GM23338 (cell line): Measurements from ENCODE around the gene SHISA7. TPM values are rescaled to one million over a fixed set of nuclear protein-coding genes. Genes with fewer than 3 reads are reported as not detected.

Experiments used
- ATAC-seq: fragments of 200-7000 bp; cut with Tn5 transposase; 3 replicates; pipeline ENCODE4 v1.9.1; 2020
- DNase-seq: peaks from one replicate; pipeline ENCODE4 v3.0.0-alpha.2; 2015; ENCODE audit warnings: low spot score
- H2AFZ ChIP-seq: fragments of 200-600 bp; sonication (generic); 2 replicates; pipeline ENCODE4 v1.8.0; 2016; ENCODE audit warnings: antibody characterized with exemption, mild to moderate bottlenecking, moderate library complexity
- H3F3A ChIP-seq: fragments of 200-600 bp; sonication (generic); replicated peaks from 2 replicates; pipeline ENCODE4 v1.8.0; 2017; ENCODE audit warnings: antibody characterized with exemption, mixed run types, low read depth
- H3K27ac ChIP-seq: fragments of 200-600 bp; sonication (generic); 2 replicates; pipeline ENCODE4 v1.6.1; 2016; ENCODE audit warnings: low read depth
- H3K27me3 ChIP-seq: fragments of 200-600 bp; sonication (generic); 2 replicates; pipeline ENCODE4 v1.8.0; 2016; ENCODE audit warnings: mild to moderate bottlenecking, mixed run types, moderate library complexity; ENCODE audit not compliant: insufficient read depth
- H3K36me3 ChIP-seq: fragments of 200-600 bp; sonication (generic); 2 replicates; pipeline ENCODE4 v1.8.0; 2016; ENCODE audit warnings: mild to moderate bottlenecking; ENCODE audit not compliant: insufficient read depth
- H3K4me1 ChIP-seq: fragments of 200-600 bp; sonication (generic); 2 replicates; pipeline ENCODE4 v1.8.0; 2016; ENCODE audit warnings: mild to moderate bottlenecking, moderate library complexity; ENCODE audit not compliant: insufficient read depth
- H3K4me2 ChIP-seq: fragments of 200-600 bp; sonication (generic); 2 replicates; pipeline ENCODE4 v1.7.1; 2017; ENCODE audit warnings: mixed run types
- H3K4me3 ChIP-seq: fragments of 200-600 bp; sonication (generic); 2 replicates; pipeline ENCODE4 v1.6.1; 2016; ENCODE audit warnings: mixed run types
- H3K79me2 ChIP-seq: fragments of 200-600 bp; sonication (generic); replicated peaks from 2 replicates; pipeline ENCODE4 v1.8.0; 2017; ENCODE audit warnings: mild to moderate bottlenecking; ENCODE audit not compliant: insufficient read depth
- H3K9me2 ChIP-seq: fragments of 200-600 bp; sonication (generic); 2 replicates; pipeline ENCODE4 v1.8.0; 2017; ENCODE audit not compliant: insufficient read depth
- H4K20me1 ChIP-seq: fragments of 200-600 bp; sonication (generic); replicated peaks from 2 replicates; pipeline ENCODE4 v1.8.0; 2017; ENCODE audit warnings: mild to moderate bottlenecking; ENCODE audit not compliant: insufficient read depth
- H3K27ac Mint-ChIP-seq: 2 replicates; pipeline ENCODE4 v1.8.0; 2020; ENCODE audit warnings: inconsistent platforms, mild to moderate bottlenecking, moderate library complexity, mixed read lengths
- H3K27me3 Mint-ChIP-seq: 3 replicates; pipeline ENCODE4 v1.8.0; 2022; ENCODE audit warnings: low read depth, mild to moderate bottlenecking, moderate library complexity, mixed read lengths, inconsistent platforms; ENCODE audit not compliant: insufficient read depth, poor library complexity
- H3K36me3 Mint-ChIP-seq: 3 replicates; pipeline ENCODE4 v1.8.0; 2021; ENCODE audit warnings: low read depth, mild to moderate bottlenecking, inconsistent platforms, moderate library complexity, mixed read lengths
- H3K4me1 Mint-ChIP-seq: 3 replicates; pipeline ENCODE4 v1.8.0; 2020; ENCODE audit warnings: mild to moderate bottlenecking, inconsistent platforms, mixed read lengths
- H3K4me3 Mint-ChIP-seq: 3 replicates; pipeline ENCODE4 v1.8.0; 2021; ENCODE audit warnings: moderate library complexity, mild to moderate bottlenecking, inconsistent platforms, mixed read lengths
- H3K9me3 Mint-ChIP-seq: 3 replicates; pipeline ENCODE4 v1.8.0; 2020; ENCODE audit warnings: moderate library complexity, mild to moderate bottlenecking, inconsistent platforms, mixed read lengths
- CREB1 ChIP-seq: fragments of 250-450 bp; sonication (Bioruptor Pico); IDR thresholded peaks from 2 replicates; pipeline ENCODE4 v1.5.0; 2020; ENCODE audit warnings: low read depth, mild to moderate bottlenecking, moderate library complexity
- ETS1 ChIP-seq: IDR thresholded peaks from 2 replicates; pipeline ENCODE4 v1.6.1; 2016; ENCODE audit warnings: antibody characterized with exemption
- EZH2 ChIP-seq: fragments of 200-600 bp; sonication (generic); IDR thresholded peaks from one replicate; pipeline ENCODE4 v1.8.0; 2017; ENCODE audit warnings: antibody characterized with exemption, mild to moderate bottlenecking, low read depth; ENCODE audit not compliant: unreplicated experiment
- EZH2phosphoT487 ChIP-seq: fragments of 200-600 bp; sonication (generic); IDR thresholded peaks from one replicate; pipeline ENCODE4 v1.8.1; 2018; ENCODE audit warnings: antibody characterized with exemption; ENCODE audit not compliant: unreplicated experiment
- JUNB ChIP-seq: IDR thresholded peaks from one replicate; pipeline ENCODE4 v1.6.1; 2016; ENCODE audit warnings: antibody characterized with exemption; ENCODE audit not compliant: unreplicated experiment
- NANOG ChIP-seq: IDR thresholded peaks from 2 replicates; pipeline ENCODE4 v1.6.1; 2016; ENCODE audit warnings: antibody characterized with exemption, borderline replicate concordance
- POLR2AphosphoS5 ChIP-seq: IDR thresholded peaks from 2 replicates; pipeline ENCODE4 v1.6.1; 2016; ENCODE audit warnings: antibody characterized with exemption, low read depth
- STAT1 ChIP-seq: IDR thresholded peaks from one replicate; pipeline ENCODE4 v1.6.1; 2016; ENCODE audit warnings: antibody characterized with exemption; ENCODE audit not compliant: unreplicated experiment
- ZNF114 ChIP-seq: fragments of 250-450 bp; sonication (Bioruptor Pico); IDR thresholded peaks from 2 replicates; pipeline ENCODE4 v1.5.0; 2020; ENCODE audit warnings: mild to moderate bottlenecking, moderate library complexity
- ZNF331 ChIP-seq: fragments of 250-450 bp; sonication (Bioruptor Pico); IDR thresholded peaks from 2 replicates; pipeline ENCODE4 v1.5.0; 2020; ENCODE audit warnings: low read depth, mild to moderate bottlenecking, moderate library complexity
- ZNF462 ChIP-seq: fragments of 250-450 bp; sonication (Bioruptor Pico); IDR thresholded peaks from 2 replicates; pipeline ENCODE4 v1.5.0; 2020; ENCODE audit warnings: mild to moderate bottlenecking, moderate library complexity
- polyA plus RNA-seq: library from polyadenylated mRNA; unstranded; fragments of >200 nt; fragmentation: Nextera tagmentation; extraction: Ambion mirVana; gene quantifications from 2 replicates; pipeline ENCODE4 v1.2.1, GENCODE V29; 2016
- total RNA-seq: library from RNA; depleted of rRNA; stranded (reverse); fragments of >200 nt; shearing (Covaris generic); gene quantifications from 2 replicates; pipeline ENCODE4 v1.2.3, GENCODE V29; 2014
- TF ChIP-seq, protein P1 (sequence below): IDR thresholded peaks from one replicate; pipeline ENCODE4 v1.6.1; 2018; ENCODE audit warnings: antibody characterized with exemption; ENCODE audit not compliant: unreplicated experiment
- TF ChIP-seq, protein P2 (sequence below), 2 experiments: fragments of 200-600 bp in 1 of 2; sonication (generic) in 1 of 2; conservative IDR thresholded peaks; 2 replicates each; pipeline versions ENCODE4 v1.5.1 to v1.6.1; 2016 to 2017; ENCODE audit warnings: antibody characterized with exemption in 2 of 2, low read depth in 2 of 2, mild to moderate bottlenecking in 2 of 2, moderate library complexity in 1 of 2

The SHISA7 gene
- total and polyA plus RNA-seq, 2 experiments from 2014 or later, result 0.32 to 1.4 TPM

DNA sequence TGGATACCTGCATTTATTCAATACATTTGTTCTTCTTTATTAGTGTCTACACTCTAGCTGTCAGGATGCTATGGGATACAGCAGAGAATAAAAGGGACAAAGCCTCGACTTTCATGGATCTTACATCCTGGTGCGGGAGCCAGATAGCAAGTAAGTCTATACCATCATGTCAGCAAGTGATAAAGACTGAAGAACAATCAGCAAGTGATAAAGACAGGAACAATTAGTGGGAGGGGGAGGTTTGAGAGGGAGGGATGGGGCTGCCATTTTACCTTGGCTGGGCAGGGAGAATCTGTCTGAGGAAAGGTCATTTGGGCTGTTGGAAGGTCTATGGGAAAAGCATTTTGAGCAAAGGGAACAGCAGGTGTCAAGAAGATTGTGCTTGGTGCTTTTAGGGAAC is 32.9 kb downstream of the SHISA7 start:
- Mint-ChIP-seq H3K36me3 (peaks cover 43% of the 10 kb centered on the region), H3K9me3 (peaks cover 30% of the 10 kb centered on the region), H3K4me1 (peaks cover 18% of the 10 kb centered on the region), H3K4me3 (no peak overlapping the region; the same call in 2 of the 3 replicates), H3K27ac (no peak overlapping the region), H3K27me3 (peaks cover 29% of the 10 kb centered on the region)
- H3K36me3 ChIP-seq, result peaks cover 15% of the 10 kb centered on the region
- no peak overlapping the region for H3K27ac ChIP-seq
- no peak for DNase-seq
- H2AFZ ChIP-seq, result no peak overlapping the region
- peaks cover 8% of the 10 kb centered on the region for H3K9me2 ChIP-seq
- H3K4me1 ChIP-seq, result peaks cover 12% of the 10 kb centered on the region
- no peaks in the 10 kb centered on the region for H3K27me3 ChIP-seq
- H3F3A ChIP-seq, result peaks cover 20% of the 10 kb centered on the region
- ATAC-seq, result no peak
- H3K4me3 ChIP-seq, result no peak overlapping the region
- peaks cover 22% of the 10 kb centered on the region for H3K79me2 ChIP-seq
- no peak for TF ChIP-seq ZNF331 (CRISPR knock-in tag)
- TF ChIP-seq, protein P1, sequence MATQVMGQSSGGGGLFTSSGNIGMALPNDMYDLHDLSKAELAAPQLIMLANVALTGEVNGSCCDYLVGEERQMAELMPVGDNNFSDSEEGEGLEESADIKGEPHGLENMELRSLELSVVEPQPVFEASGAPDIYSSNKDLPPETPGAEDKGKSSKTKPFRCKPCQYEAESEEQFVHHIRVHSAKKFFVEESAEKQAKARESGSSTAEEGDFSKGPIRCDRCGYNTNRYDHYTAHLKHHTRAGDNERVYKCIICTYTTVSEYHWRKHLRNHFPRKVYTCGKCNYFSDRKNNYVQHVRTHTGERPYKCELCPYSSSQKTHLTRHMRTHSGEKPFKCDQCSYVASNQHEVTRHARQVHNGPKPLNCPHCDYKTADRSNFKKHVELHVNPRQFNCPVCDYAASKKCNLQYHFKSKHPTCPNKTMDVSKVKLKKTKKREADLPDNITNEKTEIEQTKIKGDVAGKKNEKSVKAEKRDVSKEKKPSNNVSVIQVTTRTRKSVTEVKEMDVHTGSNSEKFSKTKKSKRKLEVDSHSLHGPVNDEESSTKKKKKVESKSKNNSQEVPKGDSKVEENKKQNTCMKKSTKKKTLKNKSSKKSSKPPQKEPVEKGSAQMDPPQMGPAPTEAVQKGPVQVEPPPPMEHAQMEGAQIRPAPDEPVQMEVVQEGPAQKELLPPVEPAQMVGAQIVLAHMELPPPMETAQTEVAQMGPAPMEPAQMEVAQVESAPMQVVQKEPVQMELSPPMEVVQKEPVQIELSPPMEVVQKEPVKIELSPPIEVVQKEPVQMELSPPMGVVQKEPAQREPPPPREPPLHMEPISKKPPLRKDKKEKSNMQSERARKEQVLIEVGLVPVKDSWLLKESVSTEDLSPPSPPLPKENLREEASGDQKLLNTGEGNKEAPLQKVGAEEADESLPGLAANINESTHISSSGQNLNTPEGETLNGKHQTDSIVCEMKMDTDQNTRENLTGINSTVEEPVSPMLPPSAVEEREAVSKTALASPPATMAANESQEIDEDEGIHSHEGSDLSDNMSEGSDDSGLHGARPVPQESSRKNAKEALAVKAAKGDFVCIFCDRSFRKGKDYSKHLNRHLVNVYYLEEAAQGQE, result no peak
- no peak for TF ChIP-seq POLR2AphosphoS5
- TF ChIP-seq, protein P2, sequence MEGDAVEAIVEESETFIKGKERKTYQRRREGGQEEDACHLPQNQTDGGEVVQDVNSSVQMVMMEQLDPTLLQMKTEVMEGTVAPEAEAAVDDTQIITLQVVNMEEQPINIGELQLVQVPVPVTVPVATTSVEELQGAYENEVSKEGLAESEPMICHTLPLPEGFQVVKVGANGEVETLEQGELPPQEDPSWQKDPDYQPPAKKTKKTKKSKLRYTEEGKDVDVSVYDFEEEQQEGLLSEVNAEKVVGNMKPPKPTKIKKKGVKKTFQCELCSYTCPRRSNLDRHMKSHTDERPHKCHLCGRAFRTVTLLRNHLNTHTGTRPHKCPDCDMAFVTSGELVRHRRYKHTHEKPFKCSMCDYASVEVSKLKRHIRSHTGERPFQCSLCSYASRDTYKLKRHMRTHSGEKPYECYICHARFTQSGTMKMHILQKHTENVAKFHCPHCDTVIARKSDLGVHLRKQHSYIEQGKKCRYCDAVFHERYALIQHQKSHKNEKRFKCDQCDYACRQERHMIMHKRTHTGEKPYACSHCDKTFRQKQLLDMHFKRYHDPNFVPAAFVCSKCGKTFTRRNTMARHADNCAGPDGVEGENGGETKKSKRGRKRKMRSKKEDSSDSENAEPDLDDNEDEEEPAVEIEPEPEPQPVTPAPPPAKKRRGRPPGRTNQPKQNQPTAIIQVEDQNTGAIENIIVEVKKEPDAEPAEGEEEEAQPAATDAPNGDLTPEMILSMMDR (conservative IDR thresholded peaks at IDR 0.05; ENCODE audit: low read depth in 2 of 2), result no peak
- no peak for TF ChIP-seq EZH2phosphoT487
- no peak for TF ChIP-seq ZNF114 (CRISPR knock-in tag)
- no peak for TF ChIP-seq EZH2
- no peak for TF ChIP-seq STAT1
- TF ChIP-seq NANOG, result no peak
- no peak for TF ChIP-seq ETS1
- no peak for TF ChIP-seq JUNB
- no peak for TF ChIP-seq CREB1 (CRISPR knock-in tag)
- no peak for TF ChIP-seq ZNF462 (CRISPR knock-in tag)
- H4K20me1 ChIP-seq, result peaks cover 21% of the 10 kb centered on the region
- no peak overlapping the region for H3K4me2 ChIP-seq
